Adrenal gland (tissue), 5 donors: ENCODE measurements around the gene CENPB.

ENCODE experiments used
- POLR2A ChIP-seq, 2 donors: fragments of 450-650 bp; IDR thresholded peaks; one replicate each; pipeline ENCODE4 v1.6.1; 2017; ENCODE audit warnings: antibody characterized with exemption in 2 of 2, mild to moderate bottlenecking in 2 of 2, moderate library complexity in 1 of 2
- TF ChIP-seq, protein P1 (sequence below), 6 experiments: fragments of 450-650 bp in 4 of 6; fragments of 200-600 bp in 2 of 6; sonication (generic) in 1 of 6; IDR thresholded peaks; 1 replicate in 5 of 6; 2 replicates in 1 of 6; pipeline versions ENCODE4 v1.5.1 to v1.8.0; 2016 to 2021; ENCODE audit warnings: antibody characterized with exemption in 6 of 6, mild to moderate bottlenecking in 2 of 6, moderate library complexity in 1 of 6
- donor health status: DM: no; HTN: no; CAD: no.

GRCh38 chr20:3754276-3754630, 32.3 kb downstream of the CENPB start:
- no peak for TF ChIP-seq POLR2A (IDR thresholded peaks at IDR 0.05)
- TF ChIP-seq, protein P1, sequence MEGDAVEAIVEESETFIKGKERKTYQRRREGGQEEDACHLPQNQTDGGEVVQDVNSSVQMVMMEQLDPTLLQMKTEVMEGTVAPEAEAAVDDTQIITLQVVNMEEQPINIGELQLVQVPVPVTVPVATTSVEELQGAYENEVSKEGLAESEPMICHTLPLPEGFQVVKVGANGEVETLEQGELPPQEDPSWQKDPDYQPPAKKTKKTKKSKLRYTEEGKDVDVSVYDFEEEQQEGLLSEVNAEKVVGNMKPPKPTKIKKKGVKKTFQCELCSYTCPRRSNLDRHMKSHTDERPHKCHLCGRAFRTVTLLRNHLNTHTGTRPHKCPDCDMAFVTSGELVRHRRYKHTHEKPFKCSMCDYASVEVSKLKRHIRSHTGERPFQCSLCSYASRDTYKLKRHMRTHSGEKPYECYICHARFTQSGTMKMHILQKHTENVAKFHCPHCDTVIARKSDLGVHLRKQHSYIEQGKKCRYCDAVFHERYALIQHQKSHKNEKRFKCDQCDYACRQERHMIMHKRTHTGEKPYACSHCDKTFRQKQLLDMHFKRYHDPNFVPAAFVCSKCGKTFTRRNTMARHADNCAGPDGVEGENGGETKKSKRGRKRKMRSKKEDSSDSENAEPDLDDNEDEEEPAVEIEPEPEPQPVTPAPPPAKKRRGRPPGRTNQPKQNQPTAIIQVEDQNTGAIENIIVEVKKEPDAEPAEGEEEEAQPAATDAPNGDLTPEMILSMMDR (IDR thresholded peaks at IDR 0.05) = no peak
